ENCODE measurements around the gene FGFR3. TPM values are rescaled to one million over a fixed set of nuclear protein-coding genes. Genes with fewer than 3 reads are reported as not detected.

FGFR3 gene
- polyA plus RNA-seq, 1 donor from 2014 or later = 0.48 TPM

DNA sequence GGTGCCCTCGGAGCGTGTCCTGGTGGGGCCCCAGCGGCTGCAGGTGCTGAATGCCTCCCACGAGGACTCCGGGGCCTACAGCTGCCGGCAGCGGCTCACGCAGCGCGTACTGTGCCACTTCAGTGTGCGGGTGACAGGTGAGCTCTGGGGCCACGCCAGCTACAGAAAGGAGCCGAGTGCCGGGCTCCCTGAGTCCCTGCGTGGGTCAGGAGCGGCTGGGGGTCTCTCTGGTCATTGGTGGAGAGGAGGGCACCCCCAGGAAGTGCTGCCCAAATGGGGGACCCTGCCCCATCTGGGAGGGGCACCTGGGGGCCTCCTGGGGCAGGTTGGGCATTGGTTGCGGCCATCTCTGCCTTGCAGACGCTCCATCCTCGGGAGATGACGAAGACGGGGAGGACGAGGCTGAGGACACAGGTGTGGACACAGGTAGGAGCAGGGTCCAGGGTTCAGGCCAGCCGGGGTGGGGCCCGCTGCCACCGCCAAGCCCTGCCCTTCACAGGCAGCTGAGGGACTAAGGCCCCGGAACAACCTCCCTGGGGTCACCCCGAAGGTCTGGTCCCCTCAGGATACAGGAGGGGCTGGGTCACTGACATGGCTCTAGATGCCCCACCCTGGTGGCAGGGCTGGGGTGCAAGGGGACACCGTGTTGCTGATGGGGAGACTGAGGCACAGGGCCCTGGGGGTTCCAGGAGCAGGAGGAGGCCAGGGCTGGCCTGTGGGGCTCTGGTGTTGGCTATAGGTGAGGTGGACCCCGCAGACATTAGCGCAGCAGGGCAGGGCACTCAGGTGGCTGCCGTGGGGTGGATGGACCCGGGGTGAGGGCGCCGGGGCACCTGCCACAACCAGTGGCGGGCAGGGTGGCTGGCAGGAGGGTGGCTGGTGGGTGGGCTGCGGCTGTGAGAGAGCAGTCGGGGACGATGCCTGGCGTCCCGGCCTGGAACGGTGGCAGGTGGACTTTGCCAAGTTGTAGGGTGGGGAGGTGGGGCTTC lies 6.6 kb downstream of the FGFR3 start:
- Histone ChIP-seq H3K4me3 (ENCODE audit: low read length) (no peak overlapping the region), H3K79me2 (replicated peaks; ENCODE audit: insufficient read depth, low read length) (no peaks in the 10 kb centered on the region), H3K27me3 (ENCODE audit: insufficient read depth, low read depth, low read length) (peaks cover 25% of the 10 kb centered on the region), H3K9me3 (ENCODE audit: low read length) (no peaks in the 10 kb centered on the region), H3K9me2 (ENCODE audit: insufficient read depth, low read length) (no peaks in the 10 kb centered on the region), H3K36me3 (ENCODE audit: insufficient read depth, low read length) (no peaks in the 10 kb centered on the region), H3K4me2 (ENCODE audit: low read length) (no peak overlapping the region), H4K20me1 (ENCODE audit: insufficient read depth) (no peaks in the 10 kb centered on the region), H3K9ac (ENCODE audit: low read length) (no peak overlapping the region), H2AFZ (ENCODE audit: low read depth, low read length) (no peak overlapping the region), H3F3A (ENCODE audit: insufficient read depth, low read length, poor library complexity, severe bottlenecking) (no peaks in the 10 kb centered on the region), H3K27ac (ENCODE audit: low read length) (no peak overlapping the region)
- TF ChIP-seq EZH2 (IDR thresholded peaks at IDR 0.05; ENCODE audit: borderline replicate concordance, insufficient read depth, low read length, poor library complexity, severe bottlenecking) (no peak), RAD21 (conservative IDR thresholded peaks at IDR 0.05) (no peak), EP300 (conservative IDR thresholded peaks at IDR 0.05; ENCODE audit: poor library complexity, severe bottlenecking) (no peak), POLR2AphosphoS5 (IDR thresholded peaks at IDR 0.05) (no peak), SMC3 (conservative IDR thresholded peaks at IDR 0.05; ENCODE audit: poor library complexity) (no peak), TAF1 (IDR thresholded peaks at IDR 0.05; ENCODE audit: low read depth) (no peak), MXI1 (conservative IDR thresholded peaks at IDR 0.05; ENCODE audit: poor library complexity, severe bottlenecking) (no peak)
- TF ChIP-seq, protein P1, sequence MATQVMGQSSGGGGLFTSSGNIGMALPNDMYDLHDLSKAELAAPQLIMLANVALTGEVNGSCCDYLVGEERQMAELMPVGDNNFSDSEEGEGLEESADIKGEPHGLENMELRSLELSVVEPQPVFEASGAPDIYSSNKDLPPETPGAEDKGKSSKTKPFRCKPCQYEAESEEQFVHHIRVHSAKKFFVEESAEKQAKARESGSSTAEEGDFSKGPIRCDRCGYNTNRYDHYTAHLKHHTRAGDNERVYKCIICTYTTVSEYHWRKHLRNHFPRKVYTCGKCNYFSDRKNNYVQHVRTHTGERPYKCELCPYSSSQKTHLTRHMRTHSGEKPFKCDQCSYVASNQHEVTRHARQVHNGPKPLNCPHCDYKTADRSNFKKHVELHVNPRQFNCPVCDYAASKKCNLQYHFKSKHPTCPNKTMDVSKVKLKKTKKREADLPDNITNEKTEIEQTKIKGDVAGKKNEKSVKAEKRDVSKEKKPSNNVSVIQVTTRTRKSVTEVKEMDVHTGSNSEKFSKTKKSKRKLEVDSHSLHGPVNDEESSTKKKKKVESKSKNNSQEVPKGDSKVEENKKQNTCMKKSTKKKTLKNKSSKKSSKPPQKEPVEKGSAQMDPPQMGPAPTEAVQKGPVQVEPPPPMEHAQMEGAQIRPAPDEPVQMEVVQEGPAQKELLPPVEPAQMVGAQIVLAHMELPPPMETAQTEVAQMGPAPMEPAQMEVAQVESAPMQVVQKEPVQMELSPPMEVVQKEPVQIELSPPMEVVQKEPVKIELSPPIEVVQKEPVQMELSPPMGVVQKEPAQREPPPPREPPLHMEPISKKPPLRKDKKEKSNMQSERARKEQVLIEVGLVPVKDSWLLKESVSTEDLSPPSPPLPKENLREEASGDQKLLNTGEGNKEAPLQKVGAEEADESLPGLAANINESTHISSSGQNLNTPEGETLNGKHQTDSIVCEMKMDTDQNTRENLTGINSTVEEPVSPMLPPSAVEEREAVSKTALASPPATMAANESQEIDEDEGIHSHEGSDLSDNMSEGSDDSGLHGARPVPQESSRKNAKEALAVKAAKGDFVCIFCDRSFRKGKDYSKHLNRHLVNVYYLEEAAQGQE (IDR thresholded peaks at IDR 0.05; ENCODE audit: borderline replicate concordance) = no peak
- TF ChIP-seq, protein P2, sequence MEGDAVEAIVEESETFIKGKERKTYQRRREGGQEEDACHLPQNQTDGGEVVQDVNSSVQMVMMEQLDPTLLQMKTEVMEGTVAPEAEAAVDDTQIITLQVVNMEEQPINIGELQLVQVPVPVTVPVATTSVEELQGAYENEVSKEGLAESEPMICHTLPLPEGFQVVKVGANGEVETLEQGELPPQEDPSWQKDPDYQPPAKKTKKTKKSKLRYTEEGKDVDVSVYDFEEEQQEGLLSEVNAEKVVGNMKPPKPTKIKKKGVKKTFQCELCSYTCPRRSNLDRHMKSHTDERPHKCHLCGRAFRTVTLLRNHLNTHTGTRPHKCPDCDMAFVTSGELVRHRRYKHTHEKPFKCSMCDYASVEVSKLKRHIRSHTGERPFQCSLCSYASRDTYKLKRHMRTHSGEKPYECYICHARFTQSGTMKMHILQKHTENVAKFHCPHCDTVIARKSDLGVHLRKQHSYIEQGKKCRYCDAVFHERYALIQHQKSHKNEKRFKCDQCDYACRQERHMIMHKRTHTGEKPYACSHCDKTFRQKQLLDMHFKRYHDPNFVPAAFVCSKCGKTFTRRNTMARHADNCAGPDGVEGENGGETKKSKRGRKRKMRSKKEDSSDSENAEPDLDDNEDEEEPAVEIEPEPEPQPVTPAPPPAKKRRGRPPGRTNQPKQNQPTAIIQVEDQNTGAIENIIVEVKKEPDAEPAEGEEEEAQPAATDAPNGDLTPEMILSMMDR (IDR thresholded peaks at IDR 0.05; ENCODE audit: poor library complexity, severe bottlenecking) = no peak

DNA sequence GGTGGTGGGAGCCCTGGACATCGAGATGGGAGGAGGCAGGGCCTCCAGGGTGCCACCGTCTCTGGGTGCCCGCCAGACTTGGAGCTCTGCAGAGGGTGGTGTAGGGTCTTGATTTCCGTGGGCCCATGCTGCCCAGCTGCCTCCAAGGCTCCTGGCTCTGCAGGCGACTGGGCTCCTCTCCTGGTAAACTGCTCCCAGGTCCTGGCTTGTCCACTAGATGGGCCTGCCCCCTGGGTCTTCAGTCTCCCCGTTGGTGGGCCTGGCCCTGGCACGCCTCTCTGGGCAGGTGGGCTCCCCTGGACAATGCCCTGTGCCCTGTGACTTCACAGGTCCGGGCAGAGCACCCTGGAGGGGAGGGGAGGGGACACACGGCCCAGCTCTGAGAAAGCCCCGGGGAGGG lies 7.7 kb downstream of the FGFR3 start:
- no peaks in the 10 kb centered on the region for H3K79me2 ChIP-seq (replicated peaks; ENCODE audit: insufficient read depth, low read length)
- no peak overlapping the region for H3K9ac ChIP-seq (ENCODE audit: low read length)
- no peaks in the 10 kb centered on the region for H3F3A ChIP-seq (ENCODE audit: insufficient read depth, low read length, poor library complexity, severe bottlenecking)
- no peak for TF ChIP-seq POLR2AphosphoS5 (IDR thresholded peaks at IDR 0.05)
- no peak for TF ChIP-seq EP300 (conservative IDR thresholded peaks at IDR 0.05; ENCODE audit: poor library complexity, severe bottlenecking)
- TF ChIP-seq, protein P1 (IDR thresholded peaks at IDR 0.05; ENCODE audit: borderline replicate concordance) = no peak
- no peak for TF ChIP-seq TAF1 (IDR thresholded peaks at IDR 0.05; ENCODE audit: low read depth)
- TF ChIP-seq RAD21 (conservative IDR thresholded peaks at IDR 0.05) = no peak
- TF ChIP-seq SMC3 (conservative IDR thresholded peaks at IDR 0.05; ENCODE audit: poor library complexity) = no peak
- TF ChIP-seq, protein P2 (IDR thresholded peaks at IDR 0.05; ENCODE audit: poor library complexity, severe bottlenecking) = no peak
- no peak for TF ChIP-seq MXI1 (conservative IDR thresholded peaks at IDR 0.05; ENCODE audit: poor library complexity, severe bottlenecking)
- no peak for TF ChIP-seq EZH2 (IDR thresholded peaks at IDR 0.05; ENCODE audit: borderline replicate concordance, insufficient read depth, low read length, poor library complexity, severe bottlenecking)
- H3K4me2 ChIP-seq (ENCODE audit: low read length) = no peak overlapping the region
- no peaks in the 10 kb centered on the region for H3K9me3 ChIP-seq (ENCODE audit: low read length)
- H3K27ac ChIP-seq (ENCODE audit: low read length) = no peak overlapping the region
- H3K9me2 ChIP-seq (ENCODE audit: insufficient read depth, low read length) = no peaks in the 10 kb centered on the region
- no peaks in the 10 kb centered on the region for H3K36me3 ChIP-seq (ENCODE audit: insufficient read depth, low read length)
- H3K4me3 ChIP-seq (ENCODE audit: low read length) = no peak overlapping the region
- no peak overlapping the region for H2AFZ ChIP-seq (ENCODE audit: low read depth, low read length)
- no peaks in the 10 kb centered on the region for H4K20me1 ChIP-seq (ENCODE audit: insufficient read depth)
- H3K27me3 ChIP-seq (ENCODE audit: insufficient read depth, low read depth, low read length) = peaks cover 14% of the 10 kb centered on the region
